Measurements from ENCODE around the gene KCND3.

KCND3 gene

GRCh38 chr1:111754984-111755330 lies 234.5 kb downstream of the KCND3 start:
- H3K4me3 ChIP-seq (ENCODE audit: low read depth, low read length) = peak overlapping the region; percentile 97
- no peaks in the 10 kb centered on the region for H3K9me3 ChIP-seq (ENCODE audit: control insufficient read depth, insufficient read depth, low read length)
- peaks cover 13% of the 10 kb centered on the region; the same call in 1 of the 2 replicates for H3K4me1 ChIP-seq (ENCODE audit: control insufficient read depth, insufficient read depth, low read length)
- H3K36me3 ChIP-seq (ENCODE audit: control insufficient read depth, insufficient read depth, low read length) = peaks cover 21% of the 10 kb centered on the region
- peak overlapping the region; percentile 94 for H3K9ac ChIP-seq (ENCODE audit: low read depth, low read length)
- peak overlapping the region; percentile 99 for H3K27ac ChIP-seq (ENCODE audit: low read depth, low read length)
- no peaks in the 10 kb centered on the region for H3K27me3 ChIP-seq (ENCODE audit: control insufficient read depth, insufficient read depth, low read length)

GRCh38 chr1:111751906-111752575 lies 237.4 kb downstream of the KCND3 start:
- H3K4me3 ChIP-seq (ENCODE audit: low read depth, low read length) = no peak overlapping the region
- no peaks in the 10 kb centered on the region for H3K36me3 ChIP-seq (ENCODE audit: control insufficient read depth, insufficient read depth, low read length)
- no peaks in the 10 kb centered on the region for H3K27me3 ChIP-seq (ENCODE audit: control insufficient read depth, insufficient read depth, low read length)
- H3K9me3 ChIP-seq (ENCODE audit: control insufficient read depth, insufficient read depth, low read length) = no peaks in the 10 kb centered on the region
- H3K27ac ChIP-seq (ENCODE audit: low read depth, low read length) = no peak overlapping the region
- no peak overlapping the region for H3K9ac ChIP-seq (ENCODE audit: low read depth, low read length)
- H3K4me1 ChIP-seq (ENCODE audit: control insufficient read depth, insufficient read depth, low read length) = peaks cover 30% of the 10 kb centered on the region

GRCh38 chr1:111750856-111751255 lies 238.6 kb downstream of the KCND3 start:
- no peak overlapping the region for H3K27ac ChIP-seq (ENCODE audit: low read depth, low read length)
- H3K9ac ChIP-seq (ENCODE audit: low read depth, low read length) = no peak overlapping the region
- H3K36me3 ChIP-seq (ENCODE audit: control insufficient read depth, insufficient read depth, low read length) = no peaks in the 10 kb centered on the region
- peaks cover 24% of the 10 kb centered on the region for H3K4me1 ChIP-seq (ENCODE audit: control insufficient read depth, insufficient read depth, low read length)
- H3K9me3 ChIP-seq (ENCODE audit: control insufficient read depth, insufficient read depth, low read length) = no peaks in the 10 kb centered on the region
- H3K4me3 ChIP-seq (ENCODE audit: low read depth, low read length) = no peak overlapping the region
- H3K27me3 ChIP-seq (ENCODE audit: control insufficient read depth, insufficient read depth, low read length) = no peaks in the 10 kb centered on the region

GRCh38 chr1:111749628-111750027 lies 239.8 kb downstream of the KCND3 start:
- Histone ChIP-seq H3K4me3 (ENCODE audit: low read depth, low read length) (no peak overlapping the region), H3K9me3 (ENCODE audit: control insufficient read depth, insufficient read depth, low read length) (no peaks in the 10 kb centered on the region), H3K4me1 (ENCODE audit: control insufficient read depth, insufficient read depth, low read length) (peaks cover 22% of the 10 kb centered on the region), H3K27ac (ENCODE audit: low read depth, low read length) (no peak overlapping the region), H3K27me3 (ENCODE audit: control insufficient read depth, insufficient read depth, low read length) (no peaks in the 10 kb centered on the region), H3K36me3 (ENCODE audit: control insufficient read depth, insufficient read depth, low read length) (no peaks in the 10 kb centered on the region), H3K9ac (ENCODE audit: low read depth, low read length) (no peak overlapping the region)

- Histone ChIP-seq H3K9ac (ENCODE audit: low read depth, low read length) (no peak overlapping the region), H3K36me3 (ENCODE audit: control insufficient read depth, insufficient read depth, low read length) (no peaks in the 10 kb centered on the region), H3K9me3 (ENCODE audit: control insufficient read depth, insufficient read depth, low read length) (no peaks in the 10 kb centered on the region), H3K27ac (ENCODE audit: low read depth, low read length) (peak overlapping the region; percentile 7), H3K4me1 (ENCODE audit: control insufficient read depth, insufficient read depth, low read length) (peaks cover 19% of the 10 kb centered on the region), H3K4me3 (ENCODE audit: low read depth, low read length) (no peak overlapping the region), H3K27me3 (ENCODE audit: control insufficient read depth, insufficient read depth, low read length) (no peaks in the 10 kb centered on the region)
These were observed 241.5 kb downstream of the KCND3 start for GRCh38 chr1:111747947-111748346.

DNA sequence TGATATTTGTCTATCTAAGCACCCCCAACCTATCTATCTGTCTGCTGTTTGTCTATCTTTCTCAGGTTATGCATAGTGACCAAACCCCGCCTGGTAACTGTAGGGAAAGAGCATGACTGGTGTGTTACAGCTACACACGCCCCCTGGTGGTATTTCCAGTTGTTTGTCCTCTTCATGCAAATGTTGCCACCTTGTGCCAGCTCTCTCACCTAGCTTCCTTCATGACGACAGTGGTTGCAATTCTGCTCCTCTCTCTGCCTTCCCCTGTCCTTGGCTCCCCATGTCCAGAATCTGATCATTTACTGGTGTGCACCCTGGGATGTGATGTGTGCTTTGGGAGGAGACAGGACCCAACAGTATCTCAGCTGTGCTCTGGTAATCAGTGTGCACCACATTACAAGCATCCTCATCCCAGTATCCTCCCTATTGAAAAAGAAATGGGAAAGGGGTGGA lies 242.2 kb downstream of the KCND3 start:
- H3K27me3 ChIP-seq (ENCODE audit: control insufficient read depth, insufficient read depth, low read length) = no peaks in the 10 kb centered on the region
- H3K4me3 ChIP-seq (ENCODE audit: low read depth, low read length) = no peak overlapping the region
- no peaks in the 10 kb centered on the region for H3K36me3 ChIP-seq (ENCODE audit: control insufficient read depth, insufficient read depth, low read length)
- H3K9ac ChIP-seq (ENCODE audit: low read depth, low read length) = no peak overlapping the region
- no peaks in the 10 kb centered on the region for H3K9me3 ChIP-seq (ENCODE audit: control insufficient read depth, insufficient read depth, low read length)
- H3K4me1 ChIP-seq (ENCODE audit: control insufficient read depth, insufficient read depth, low read length) = peaks cover 19% of the 10 kb centered on the region
- H3K27ac ChIP-seq (ENCODE audit: low read depth, low read length) = no peak overlapping the region

GRCh38 chr1:111746614-111746999 lies 242.9 kb downstream of the KCND3 start:
- no peak overlapping the region for H3K27ac ChIP-seq (ENCODE audit: low read depth, low read length)

DNA sequence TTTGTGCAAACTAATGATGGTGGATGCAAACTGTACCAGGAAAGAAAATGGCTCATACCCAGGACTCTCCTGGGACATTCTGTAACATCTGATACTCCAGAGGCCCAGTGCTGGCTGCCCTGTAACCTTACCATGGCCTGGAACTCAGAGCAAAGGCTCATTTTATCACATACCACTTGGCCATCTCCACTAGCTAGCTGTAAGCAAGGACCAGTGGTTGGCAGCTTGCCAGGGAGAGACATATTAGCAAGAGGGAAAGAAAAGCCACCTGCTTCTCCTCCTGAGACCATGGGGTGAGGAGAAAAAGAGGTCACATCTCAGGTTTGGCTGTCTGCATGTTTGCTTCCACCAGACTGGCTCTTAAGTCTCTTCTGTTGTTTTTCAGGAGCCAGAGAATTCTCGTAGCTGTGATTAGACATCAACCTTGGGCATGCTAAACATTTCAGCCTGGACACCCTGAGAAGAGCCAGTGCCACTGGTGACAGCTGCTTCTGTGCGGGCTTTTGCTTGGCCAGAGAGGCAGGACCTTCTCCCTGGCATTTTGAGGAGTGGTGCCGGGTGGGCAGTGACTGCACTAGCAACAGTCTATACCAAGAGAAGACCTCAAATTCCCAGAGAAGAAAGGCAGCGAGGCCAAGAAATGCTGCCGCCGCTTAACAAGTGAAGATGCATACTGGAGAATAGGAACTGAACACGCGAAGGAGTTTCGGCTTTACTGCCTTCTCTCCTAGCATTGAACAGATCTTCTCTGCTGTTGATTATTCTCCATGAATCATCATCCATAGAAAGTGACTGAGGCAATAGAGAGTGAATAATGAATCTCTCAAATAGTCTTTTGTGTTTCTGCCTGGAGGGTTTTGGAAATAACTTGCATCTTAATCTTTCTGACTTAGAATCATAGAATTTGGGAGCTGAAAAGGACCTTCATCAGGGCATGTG lies 243.5 kb downstream of the KCND3 start:
- no peaks in the 10 kb centered on the region for H3K9me3 ChIP-seq (ENCODE audit: control insufficient read depth, insufficient read depth, low read length)
- H3K27me3 ChIP-seq (ENCODE audit: control insufficient read depth, insufficient read depth, low read length) = peaks cover 7% of the 10 kb centered on the region; the same call in 1 of the 2 replicates
- no peak overlapping the region for H3K9ac ChIP-seq (ENCODE audit: low read depth, low read length)
- no peaks in the 10 kb centered on the region for H3K36me3 ChIP-seq (ENCODE audit: control insufficient read depth, insufficient read depth, low read length)
- no peak overlapping the region for H3K27ac ChIP-seq (ENCODE audit: low read depth, low read length)
- H3K4me1 ChIP-seq (ENCODE audit: control insufficient read depth, insufficient read depth, low read length) = peaks cover 19% of the 10 kb centered on the region
- H3K4me3 ChIP-seq (ENCODE audit: low read depth, low read length) = no peak overlapping the region

More at GRCh38 chr1:111746614-111746999, 242.9 kb downstream of the KCND3 start:
- no peaks in the 10 kb centered on the region for H3K9me3 ChIP-seq (ENCODE audit: control insufficient read depth, insufficient read depth, low read length)
- H3K4me3 ChIP-seq (ENCODE audit: low read depth, low read length) = no peak overlapping the region
- no peak overlapping the region for H3K9ac ChIP-seq (ENCODE audit: low read depth, low read length)
- H3K4me1 ChIP-seq (ENCODE audit: control insufficient read depth, insufficient read depth, low read length) = peaks cover 19% of the 10 kb centered on the region
- no peaks in the 10 kb centered on the region for H3K36me3 ChIP-seq (ENCODE audit: control insufficient read depth, insufficient read depth, low read length)
- H3K27me3 ChIP-seq (ENCODE audit: control insufficient read depth, insufficient read depth, low read length) = no peaks in the 10 kb centered on the region

DNA sequence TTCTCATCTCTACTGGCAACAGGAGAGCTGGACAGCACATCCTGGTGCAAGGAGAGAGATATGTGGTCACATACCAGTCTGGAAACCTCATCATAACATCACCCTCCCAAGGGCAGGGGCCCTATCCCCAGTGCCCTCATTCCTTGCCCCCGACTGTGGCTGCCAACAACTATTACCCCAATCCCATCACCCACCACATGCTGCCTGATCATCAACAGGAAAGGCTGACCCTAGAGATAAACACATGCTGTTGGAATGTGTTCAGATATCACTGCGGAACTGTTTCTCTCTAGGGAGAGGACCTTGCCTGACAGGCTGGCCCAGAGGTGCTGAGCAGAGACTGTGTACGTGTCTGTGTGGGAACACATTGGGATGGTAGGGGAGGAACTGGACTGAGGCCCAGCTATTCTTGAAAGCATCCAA lies 245.8 kb downstream of the KCND3 start:
- Histone ChIP-seq H3K9me3 (ENCODE audit: control insufficient read depth, insufficient read depth, low read length) (no peaks in the 10 kb centered on the region), H3K4me3 (ENCODE audit: low read depth, low read length) (no peak overlapping the region), H3K36me3 (ENCODE audit: control insufficient read depth, insufficient read depth, low read length) (no peaks in the 10 kb centered on the region), H3K27ac (ENCODE audit: low read depth, low read length) (no peak overlapping the region), H3K9ac (ENCODE audit: low read depth, low read length) (no peak overlapping the region), H3K27me3 (ENCODE audit: control insufficient read depth, insufficient read depth, low read length) (peaks cover 7% of the 10 kb centered on the region; the same call in 1 of the 2 replicates), H3K4me1 (ENCODE audit: control insufficient read depth, insufficient read depth, low read length) (peaks cover 9% of the 10 kb centered on the region; the same call in 1 of the 2 replicates)

- Histone ChIP-seq H3K9ac (ENCODE audit: low read depth, low read length) (no peak overlapping the region), H3K4me3 (ENCODE audit: low read depth, low read length) (no peak overlapping the region), H3K4me1 (ENCODE audit: control insufficient read depth, insufficient read depth, low read length) (peaks cover 3% of the 10 kb centered on the region; the same call in 1 of the 2 replicates), H3K9me3 (ENCODE audit: control insufficient read depth, insufficient read depth, low read length) (no peaks in the 10 kb centered on the region), H3K36me3 (ENCODE audit: control insufficient read depth, insufficient read depth, low read length) (no peaks in the 10 kb centered on the region), H3K27me3 (ENCODE audit: control insufficient read depth, insufficient read depth, low read length) (peaks cover 7% of the 10 kb centered on the region; the same call in 1 of the 2 replicates), H3K27ac (ENCODE audit: low read depth, low read length) (no peak overlapping the region)
These were observed 246.4 kb downstream of the KCND3 start for GRCh38 chr1:111742938-111743549.

Data from HUES48 (cell line).